Panc1 (cell line): Measurements from ENCODE around the gene AMDHD2. TPM values are rescaled to one million over a fixed set of nuclear protein-coding genes. Genes with fewer than 3 reads are reported as not detected.
A peak's percentile ranks its signal among the peaks of the same experiment; 100 is the strongest.

Experiments used
- ATAC-seq: fragments of 200-7000 bp; cut with Tn5 transposase; 2 replicates; pipeline ENCODE4 v1.9.1; 2020; ENCODE audit warnings: mild to moderate bottlenecking, moderate library complexity
- BruUV-seq: library from RNA; stranded (reverse); fragments of 400-500 nt; replicated peaks from 2 replicates; lab custom pipeline; 2021; lab: Mats Ljungman, UMichigan
- CTCF ChIA-PET: fragments of 300-600 bp; sonication (Branson Sonifier 250); formaldehyde crosslinking; loops from one replicate; lab custom pipeline; 2022; ENCODE audit warnings: antibody characterized with exemption; lab: Charles Lee
- POLR2A ChIA-PET: fragments of 300-600 bp; sonication (Branson Sonifier 250); formaldehyde crosslinking; loops from one replicate; lab custom pipeline; 2022; ENCODE audit warnings: antibody characterized with exemption; lab: Charles Lee
- DNase-seq: peaks from one replicate; pipeline ENCODE4 v3.0.0-alpha.2; 2010; ENCODE audit warnings: low read depth, low spot score
- H3K27ac ChIP-seq: 2 replicates; pipeline ENCODE4 v1.5.1; 2011; ENCODE audit warnings: mild to moderate bottlenecking, low read length, inconsistent platforms
- H3K27me3 ChIP-seq: fragments of 200-500 bp; sonication (Bioruptor generic); 2 replicates; pipeline ENCODE4 v1.6.0; 2014; ENCODE audit warnings: low read length, inconsistent platforms; ENCODE audit not compliant: control insufficient read depth, insufficient read depth
- H3K36me3 ChIP-seq: fragments of 200-500 bp; sonication (Bioruptor generic); 2 replicates; pipeline ENCODE4 v1.5.1; 2014; ENCODE audit warnings: inconsistent platforms, mild to moderate bottlenecking, low read length, moderate library complexity; ENCODE audit not compliant: control insufficient read depth, insufficient read depth
- H3K4me1 ChIP-seq: 2 replicates; pipeline ENCODE4 v1.5.1; 2011; ENCODE audit warnings: inconsistent platforms, mild to moderate bottlenecking, low read length, moderate library complexity; ENCODE audit not compliant: control insufficient read depth, insufficient read depth
- H3K4me3 ChIP-seq, 2 experiments: 2 replicates each; pipeline ENCODE4 v1.5.1; 2011 to 2012; ENCODE audit warnings: low read depth in 2 of 2, low read length in 2 of 2, mild to moderate bottlenecking in 2 of 2, inconsistent platforms in 1 of 2, moderate library complexity in 1 of 2
- H3K9me3 ChIP-seq: fragments of 200-500 bp; sonication (Bioruptor generic); 2 replicates; pipeline ENCODE4 v1.5.1; 2014; ENCODE audit warnings: low read depth, mild to moderate bottlenecking, inconsistent platforms, low read length, moderate library complexity; ENCODE audit not compliant: control insufficient read depth, insufficient read depth
- POLR2AphosphoS5 ChIP-seq: IDR thresholded peaks from 2 replicates; pipeline ENCODE4 v1.6.1; 2012; ENCODE audit warnings: mild to moderate bottlenecking, low read depth, low read length, moderate library complexity
- SIN3A ChIP-seq: IDR thresholded peaks from 2 replicates; pipeline ENCODE4 v1.6.1; 2012; ENCODE audit warnings: low read depth, mild to moderate bottlenecking, low read length, moderate library complexity, borderline replicate concordance; ENCODE audit not compliant: insufficient read depth
- TCF7L2 ChIP-seq: IDR thresholded peaks from 2 replicates; pipeline ENCODE4 v1.6.1; 2011; ENCODE audit warnings: mild to moderate bottlenecking, low read depth, low read length, inconsistent platforms
- in situ Hi-C: cut with HindIII; loops from 2 replicates; pipeline ENCODE4 v1.10.0; 2016; ENCODE audit warnings: low sequenced_read_pairs, low pct_unique_long_range_greater_than_20kb
- intact Hi-C: fragments of 100-400 bp; cut with micrococcal nuclease; formaldehyde crosslinking; loops from one replicate; pipeline ENCODE4 v1.10.0; 2022; ENCODE audit not compliant: unreplicated experiment
- total RNA-seq: library from RNA; stranded (reverse); gene quantifications from one replicate; pipeline ENCODE4 v1.2.1, GENCODE V29; 2021; ENCODE audit not compliant: unreplicated experiment
- TF ChIP-seq, protein P1 (sequence below): fragments of 450-650 bp; IDR thresholded peaks from 2 replicates; pipeline ENCODE4 v1.5.1; 2017; ENCODE audit warnings: mild to moderate bottlenecking
- TF ChIP-seq, protein P2 (sequence below), 2 experiments: IDR thresholded peaks; 2 replicates each; pipeline ENCODE4 v1.6.1; 2011 to 2012; ENCODE audit warnings: low read depth in 2 of 2, control low read depth in 1 of 2, low read length in 1 of 2, mild to moderate bottlenecking in 1 of 2, moderate library complexity in 1 of 2; ENCODE audit not compliant: insufficient read depth in 1 of 2

The AMDHD2 gene
- total RNA-seq, 1 experiment from 2014 or later, result 87.5 TPM

DNA sequence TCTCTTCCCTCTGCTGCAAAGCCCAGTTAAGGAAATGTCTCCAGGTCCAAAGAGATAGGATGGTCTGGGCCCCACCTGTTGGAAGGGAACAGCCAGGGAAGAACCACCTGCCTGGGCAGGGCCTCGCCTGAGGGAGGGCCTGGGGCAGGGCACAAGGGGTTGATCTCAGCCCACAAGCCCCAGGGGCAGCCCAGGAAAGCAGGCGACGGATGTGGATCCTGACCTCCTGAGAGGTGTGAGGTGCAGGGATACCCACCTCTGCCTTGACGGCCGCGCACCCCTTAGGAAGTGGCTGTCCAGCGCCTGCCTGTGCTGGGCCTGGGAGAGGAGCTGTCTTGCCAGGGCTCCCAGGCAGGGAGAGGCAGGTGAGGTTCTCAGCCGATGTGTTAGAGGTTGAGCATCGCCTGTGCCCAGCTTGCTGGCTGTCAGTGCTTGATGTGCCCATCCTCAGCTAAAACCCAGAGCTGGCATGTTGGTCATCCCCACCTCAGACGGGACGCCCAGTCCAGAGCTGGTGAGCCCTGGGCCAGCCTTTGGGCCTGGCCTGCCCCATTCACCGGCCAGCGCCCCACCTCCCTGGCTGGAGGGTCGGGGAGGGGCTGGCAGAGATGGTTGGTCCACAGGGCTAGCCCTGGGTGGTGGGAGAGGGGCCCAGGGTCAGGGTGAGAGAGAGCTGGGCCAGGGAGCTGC is 10.6 kb downstream of the AMDHD2 start:
- DNase-seq (no peak), ATAC-seq (peak; percentile 4; the same call in 1 of the 2 replicates)
- H3K4me1 ChIP-seq, result peaks cover 16% of the 10 kb centered on the region
- no peak overlapping the region for H3K4me3 ChIP-seq
- in situ Hi-C loops (no loop called here), intact Hi-C loops (no loop called here)
- BruUV-seq, result no TSS peak
- H3K36me3 ChIP-seq, result peaks cover 3% of the 10 kb centered on the region; the same call in 1 of the 2 replicates
- H3K27ac ChIP-seq, result peak overlapping the region; percentile 87
- no peaks in the 10 kb centered on the region for H3K9me3 ChIP-seq
- no peaks in the 10 kb centered on the region for H3K27me3 ChIP-seq
- no peak for TF ChIP-seq POLR2AphosphoS5
- TF ChIP-seq, protein P1, sequence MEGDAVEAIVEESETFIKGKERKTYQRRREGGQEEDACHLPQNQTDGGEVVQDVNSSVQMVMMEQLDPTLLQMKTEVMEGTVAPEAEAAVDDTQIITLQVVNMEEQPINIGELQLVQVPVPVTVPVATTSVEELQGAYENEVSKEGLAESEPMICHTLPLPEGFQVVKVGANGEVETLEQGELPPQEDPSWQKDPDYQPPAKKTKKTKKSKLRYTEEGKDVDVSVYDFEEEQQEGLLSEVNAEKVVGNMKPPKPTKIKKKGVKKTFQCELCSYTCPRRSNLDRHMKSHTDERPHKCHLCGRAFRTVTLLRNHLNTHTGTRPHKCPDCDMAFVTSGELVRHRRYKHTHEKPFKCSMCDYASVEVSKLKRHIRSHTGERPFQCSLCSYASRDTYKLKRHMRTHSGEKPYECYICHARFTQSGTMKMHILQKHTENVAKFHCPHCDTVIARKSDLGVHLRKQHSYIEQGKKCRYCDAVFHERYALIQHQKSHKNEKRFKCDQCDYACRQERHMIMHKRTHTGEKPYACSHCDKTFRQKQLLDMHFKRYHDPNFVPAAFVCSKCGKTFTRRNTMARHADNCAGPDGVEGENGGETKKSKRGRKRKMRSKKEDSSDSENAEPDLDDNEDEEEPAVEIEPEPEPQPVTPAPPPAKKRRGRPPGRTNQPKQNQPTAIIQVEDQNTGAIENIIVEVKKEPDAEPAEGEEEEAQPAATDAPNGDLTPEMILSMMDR, result no peak
- TF ChIP-seq, protein P2, sequence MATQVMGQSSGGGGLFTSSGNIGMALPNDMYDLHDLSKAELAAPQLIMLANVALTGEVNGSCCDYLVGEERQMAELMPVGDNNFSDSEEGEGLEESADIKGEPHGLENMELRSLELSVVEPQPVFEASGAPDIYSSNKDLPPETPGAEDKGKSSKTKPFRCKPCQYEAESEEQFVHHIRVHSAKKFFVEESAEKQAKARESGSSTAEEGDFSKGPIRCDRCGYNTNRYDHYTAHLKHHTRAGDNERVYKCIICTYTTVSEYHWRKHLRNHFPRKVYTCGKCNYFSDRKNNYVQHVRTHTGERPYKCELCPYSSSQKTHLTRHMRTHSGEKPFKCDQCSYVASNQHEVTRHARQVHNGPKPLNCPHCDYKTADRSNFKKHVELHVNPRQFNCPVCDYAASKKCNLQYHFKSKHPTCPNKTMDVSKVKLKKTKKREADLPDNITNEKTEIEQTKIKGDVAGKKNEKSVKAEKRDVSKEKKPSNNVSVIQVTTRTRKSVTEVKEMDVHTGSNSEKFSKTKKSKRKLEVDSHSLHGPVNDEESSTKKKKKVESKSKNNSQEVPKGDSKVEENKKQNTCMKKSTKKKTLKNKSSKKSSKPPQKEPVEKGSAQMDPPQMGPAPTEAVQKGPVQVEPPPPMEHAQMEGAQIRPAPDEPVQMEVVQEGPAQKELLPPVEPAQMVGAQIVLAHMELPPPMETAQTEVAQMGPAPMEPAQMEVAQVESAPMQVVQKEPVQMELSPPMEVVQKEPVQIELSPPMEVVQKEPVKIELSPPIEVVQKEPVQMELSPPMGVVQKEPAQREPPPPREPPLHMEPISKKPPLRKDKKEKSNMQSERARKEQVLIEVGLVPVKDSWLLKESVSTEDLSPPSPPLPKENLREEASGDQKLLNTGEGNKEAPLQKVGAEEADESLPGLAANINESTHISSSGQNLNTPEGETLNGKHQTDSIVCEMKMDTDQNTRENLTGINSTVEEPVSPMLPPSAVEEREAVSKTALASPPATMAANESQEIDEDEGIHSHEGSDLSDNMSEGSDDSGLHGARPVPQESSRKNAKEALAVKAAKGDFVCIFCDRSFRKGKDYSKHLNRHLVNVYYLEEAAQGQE (IDR thresholded peaks at IDR 0.05; ENCODE audit: insufficient read depth in 1 of 2, low read depth in 2 of 2, low read length in 1 of 2), result no peak
- no peak for TF ChIP-seq SIN3A
- no peak for TF ChIP-seq TCF7L2
- POLR2A ChIA-PET, result interaction anchor here (0.6 to 0.7 kb wide), 2 partner anchors 10 to 61 kb away, joined by 4 to 6 read pairs; no protein-coding TSS in a partner anchor
- CTCF ChIA-PET, result interaction anchor here (0.6 to 0.7 kb wide), 4 partner anchors 10 to 254 kb away, joined by 3 to 7 read pairs (median 6); no protein-coding TSS in a partner anchor

DNA sequence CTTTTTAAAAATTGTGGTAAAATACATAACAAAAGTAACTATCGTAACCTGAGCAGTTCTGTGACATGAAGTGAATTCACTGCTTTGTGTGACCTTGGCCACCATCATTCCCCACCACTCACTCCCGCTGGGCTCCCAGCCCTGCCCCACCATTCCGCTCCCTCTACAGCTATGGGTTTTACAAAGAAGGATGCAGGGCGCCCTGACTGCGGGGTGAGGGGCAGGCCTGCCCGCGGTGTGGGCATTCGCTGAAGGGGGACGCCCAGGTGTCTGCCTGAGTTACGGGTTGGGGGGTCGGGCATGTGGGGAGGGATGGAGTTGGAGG is 11.2 kb downstream of the AMDHD2 start, which contains the start of gene CEMP1:
CEMP1 (minus strand) TSS at position 38 of the 325 bp plus-strand sequence. CDS start 335 bp downstream, outside the sequence.
- BruUV-seq, result no TSS peak
- H3K27ac ChIP-seq, result peak within 1 kb of the TSS; percentile 87
- no peak for DNase-seq
- H3K27me3 ChIP-seq, result no peaks in the 10 kb centered on the region
- peak within 1 kb of the TSS; percentile 50 to 75 for H3K4me3 ChIP-seq
- ChIA-PET POLR2A (interaction anchor here (0.6 to 0.7 kb wide), 2 partner anchors 11 to 62 kb away, joined by 4 to 6 read pairs; no protein-coding TSS in a partner anchor), CTCF (interaction anchor here (0.6 to 0.7 kb wide), 4 partner anchors 11 to 253 kb away, joined by 3 to 7 read pairs (median 6); no protein-coding TSS in a partner anchor)
- intact Hi-C loops (no loop called here), in situ Hi-C loops (no loop called here)
- H3K36me3 ChIP-seq, result peaks cover 3% of the 10 kb centered on the region; the same call in 1 of the 2 replicates
- TF ChIP-seq, protein P1, result no peak
- ATAC-seq, result peak; percentile 39
- H3K9me3 ChIP-seq, result no peaks in the 10 kb centered on the region
- peaks cover 16% of the 10 kb centered on the region for H3K4me1 ChIP-seq
